Activated T-cell treated with anti-CD3 and anti-CD28 coated beads for 4 hours (primary cell): ENCODE measurements around the gene NLRP9.
"Not testable (repeated sequence)": the region's sequence is repeated elsewhere in the genome, so short reads cannot be mapped to it uniquely, and the experiment has no call there.

Source experiments
- DNase-seq: peaks from one replicate; pipeline ENCODE4 v3.0.0-alpha.2; 2020

Gene NLRP9

GRCh38 chr19:55738302-55738701, at the start of gene NLRP9:
NLRP9 (minus strand) TSS chr19:55738402; CDS start chr19:55738374, 28 bp downstream.
- DNase-seq: no peak

GRCh38 chr19:55781112-55781511, 42.9 kb upstream of the NLRP9 start:
- DNase-seq: no peak

GRCh38 chr19:55778331-55778730, 40.1 kb upstream of the NLRP9 start:
- DNase-seq: no peak

GRCh38 chr19:55777528-55777927, 39.3 kb upstream of the NLRP9 start:
- no peak for DNase-seq

- not testable (repeated sequence) for DNase-seq
Observed at GRCh38 chr19:55769632-55770031, 31.4 kb upstream of the NLRP9 start.

GRCh38 chr19:55768818-55769217, 30.6 kb upstream of the NLRP9 start, which contains the start of gene RFPL4AL1:
RFPL4AL1 (plus strand) TSS chr19:55769118; CDS start chr19:55771805, 2,687 bp downstream.
- not testable (repeated sequence) for DNase-seq

- DNase-seq: no peak
Observed at GRCh38 chr19:55766466-55766865, 28.3 kb upstream of the NLRP9 start.

- not testable (repeated sequence) for DNase-seq
Observed at GRCh38 chr19:55758797-55759196, 20.6 kb upstream of the NLRP9 start, which contains the start of gene RFPL4A. RFPL4A (plus strand) TSS chr19:55759097; CDS start chr19:55761801, 2,704 bp downstream.

GRCh38 chr19:55756808-55757207, 18.6 kb upstream of the NLRP9 start:
- DNase-seq: not testable (repeated sequence)

GRCh38 chr19:55753401-55753800, 15.2 kb upstream of the NLRP9 start:
- DNase-seq: no peak

- no peak for DNase-seq
Observed at GRCh38 chr19:55750715-55751114, 12.5 kb upstream of the NLRP9 start.

GRCh38 chr19:55730378-55730777, 7.8 kb downstream of the NLRP9 start:
- not testable (repeated sequence) for DNase-seq

GRCh38 chr19:55723491-55723890, 14.7 kb downstream of the NLRP9 start:
- no peak for DNase-seq

GRCh38 chr19:55720801-55721200, 17.4 kb downstream of the NLRP9 start:
- DNase-seq: no peak

- DNase-seq: no peak
Observed at GRCh38 chr19:55720214-55720746, 17.9 kb downstream of the NLRP9 start.

GRCh38 chr19:55717879-55718711, 20.1 kb downstream of the NLRP9 start:
- not testable (repeated sequence) for DNase-seq

GRCh38 chr19:55717251-55717650, 21.0 kb downstream of the NLRP9 start:
- DNase-seq: no peak

- DNase-seq: no peak
Observed at GRCh38 chr19:55716531-55716930, 21.7 kb downstream of the NLRP9 start.

GRCh38 chr19:55712804-55713631, 25.2 kb downstream of the NLRP9 start:
- DNase-seq: no peak

GRCh38 chr19:55711719-55712118, 26.5 kb downstream of the NLRP9 start:
- DNase-seq: no peak

- no peak for DNase-seq
Observed at GRCh38 chr19:55705972-55706371, 32.2 kb downstream of the NLRP9 start.

GRCh38 chr19:55704494-55705245, 33.5 kb downstream of the NLRP9 start:
- no peak for DNase-seq
